Transverse colon (tissue), 4 donors: ENCODE results near the gene BLVRB. TPM values are rescaled to one million over a fixed set of nuclear protein-coding genes. Genes with fewer than 3 reads are reported as not detected.
"Not testable (repeated sequence)": the region's sequence is repeated elsewhere in the genome, so short reads cannot be mapped to it uniquely, and the experiment has no call there.

Source experiments
- DNase-seq: peaks from one replicate; pipeline ENCODE4 v3.0.0-alpha.2; 2019
- H3K27ac ChIP-seq, 4 donors: fragments of 200-600 bp; sonication (generic); 2 replicates each; pipeline ENCODE4 v1.5.1; 2016 to 2018; ENCODE audit warnings: inconsistent platforms in 4 of 4
- H3K27me3 ChIP-seq: fragments of 200-600 bp; sonication (generic); 2 replicates; pipeline ENCODE4 v1.5.1; 2017; ENCODE audit warnings: inconsistent platforms
- H3K36me3 ChIP-seq, 4 donors: fragments of 200-600 bp; sonication (generic); 2 replicates each; pipeline ENCODE4 v1.5.1; 2017 to 2019; ENCODE audit warnings: inconsistent platforms in 4 of 4
- H3K4me1 ChIP-seq, 4 donors: fragments of 200-600 bp; sonication (generic); 2 replicates each; pipeline ENCODE4 v1.5.1; 2017 to 2020; ENCODE audit warnings: inconsistent platforms in 4 of 4
- H3K4me3 ChIP-seq, 4 donors: fragments of 200-600 bp; sonication (generic); 1 replicate in 1 of 4; 2 replicates in 3 of 4; pipeline versions ENCODE4 v1.5.1 to v1.6.1; 2017 to 2019; ENCODE audit warnings: inconsistent platforms in 4 of 4
- H3K9me3 ChIP-seq, 2 donors: fragments of 200-600 bp; sonication (generic); 2 replicates each; pipeline ENCODE4 v1.5.1; 2017 to 2019; ENCODE audit warnings: inconsistent platforms in 2 of 2
- EP300 ChIP-seq: sonication (generic); formaldehyde crosslinking; IDR thresholded peaks from one replicate; pipeline ENCODE4 v1.6.1; 2017; ENCODE audit warnings: antibody characterized with exemption, low read depth
- POLR2A ChIP-seq: fragments of 450-650 bp; IDR thresholded peaks from one replicate; pipeline ENCODE4 v1.6.1; 2016; ENCODE audit warnings: antibody characterized with exemption, mild to moderate bottlenecking, moderate library complexity
- POLR2AphosphoS5 ChIP-seq, 3 donors: sonication (generic); formaldehyde crosslinking; IDR thresholded peaks; one replicate each; pipeline ENCODE4 v1.6.1; 2016; ENCODE audit warnings: antibody characterized with exemption in 3 of 3
- WGBS, 2 donors: methylation state at CpG; one replicate each; pipeline ENCODE4 v1.1.5; 2018; ENCODE audit warnings: low coverage in 1 of 2; 5-methylcytosine and 5-hydroxymethylcytosine counted together
- in situ Hi-C, 4 donors: fragments of 200-750 bp; cut with MboI; loops; one replicate each; pipeline versions ENCODE4 v1.15.0 to v1.15.1; 2017; ENCODE audit warnings: low sequenced_read_pairs in 3 of 4, low pct_ligation_motif_present in 1 of 4, low pct_unique_long_range_greater_than_20kb in 1 of 4
- intact Hi-C: fragments of 100-400 bp; cut with DNase I; formaldehyde crosslinking; loops from one replicate; pipeline ENCODE4 v1.15.1; 2023; ENCODE audit warnings: low total_unique reads
- total RNA-seq, 4 donors: library from RNA; depleted of rRNA; stranded (reverse); fragments of >200 nt; gene quantifications; one replicate each; pipeline ENCODE4 v1.1.0, GENCODE V29; 2016
- TF ChIP-seq, protein P1 (sequence below), 5 experiments: fragments of 200-600 bp in 3 of 5; fragments of 450-650 bp in 2 of 5; sonication (generic) in 3 of 5; IDR thresholded peaks; 1 replicate in 2 of 5; 2 replicates in 3 of 5; pipeline ENCODE4 v1.5.1; 2016 to 2017; ENCODE audit warnings: antibody characterized with exemption in 5 of 5, inconsistent platforms in 3 of 5, mild to moderate bottlenecking in 2 of 5, moderate library complexity in 1 of 5

Gene BLVRB
- total RNA-seq, 4 donors from 2014 or later: 81.5 to 193 (median 147) TPM

GRCh38 chr19:40502081-40502480 lies 36.5 kb upstream of the BLVRB start:
- in situ Hi-C loops (no loop called here), intact Hi-C loops (no loop called here)
- no peak overlapping the region for H3K4me3 ChIP-seq
- no peak for DNase-seq
- H3K9me3 ChIP-seq: no peaks in the 10 kb centered on the region
- H3K27ac ChIP-seq: no peak overlapping the region
- H3K4me1 ChIP-seq: no peaks in the 10 kb centered on the region
- no peaks in the 10 kb centered on the region for H3K36me3 ChIP-seq
- no peaks in the 10 kb centered on the region for H3K27me3 ChIP-seq
- TF ChIP-seq, protein P1, sequence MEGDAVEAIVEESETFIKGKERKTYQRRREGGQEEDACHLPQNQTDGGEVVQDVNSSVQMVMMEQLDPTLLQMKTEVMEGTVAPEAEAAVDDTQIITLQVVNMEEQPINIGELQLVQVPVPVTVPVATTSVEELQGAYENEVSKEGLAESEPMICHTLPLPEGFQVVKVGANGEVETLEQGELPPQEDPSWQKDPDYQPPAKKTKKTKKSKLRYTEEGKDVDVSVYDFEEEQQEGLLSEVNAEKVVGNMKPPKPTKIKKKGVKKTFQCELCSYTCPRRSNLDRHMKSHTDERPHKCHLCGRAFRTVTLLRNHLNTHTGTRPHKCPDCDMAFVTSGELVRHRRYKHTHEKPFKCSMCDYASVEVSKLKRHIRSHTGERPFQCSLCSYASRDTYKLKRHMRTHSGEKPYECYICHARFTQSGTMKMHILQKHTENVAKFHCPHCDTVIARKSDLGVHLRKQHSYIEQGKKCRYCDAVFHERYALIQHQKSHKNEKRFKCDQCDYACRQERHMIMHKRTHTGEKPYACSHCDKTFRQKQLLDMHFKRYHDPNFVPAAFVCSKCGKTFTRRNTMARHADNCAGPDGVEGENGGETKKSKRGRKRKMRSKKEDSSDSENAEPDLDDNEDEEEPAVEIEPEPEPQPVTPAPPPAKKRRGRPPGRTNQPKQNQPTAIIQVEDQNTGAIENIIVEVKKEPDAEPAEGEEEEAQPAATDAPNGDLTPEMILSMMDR (IDR thresholded peaks at IDR 0.05): no peak
- no peak for TF ChIP-seq EP300
- no peak for TF ChIP-seq POLR2A
- no peak for TF ChIP-seq POLR2AphosphoS5 (IDR thresholded peaks at IDR 0.05)
- WGBS, 2 donors: 72 to 80% methylated on average over 1 to 13 of the region's 13 CpGs

- 82 to 90% methylated on average over 4 of the region's 4 CpGs for WGBS, 2 donors
- Histone ChIP-seq H3K36me3 (no peaks in the 10 kb centered on the region), H3K4me3 (no peak overlapping the region), H3K9me3 (no peaks in the 10 kb centered on the region), H3K27me3 (no peaks in the 10 kb centered on the region), H3K4me1 (no peaks in the 10 kb centered on the region), H3K27ac (no peak overlapping the region)
- in situ Hi-C loops (no loop called here), intact Hi-C loops (no loop called here)
- TF ChIP-seq EP300: no peak
- no peak for DNase-seq
Observed at GRCh38 chr19:40501599-40501998, 36.1 kb upstream of the BLVRB start.

- in situ Hi-C loops, DNase-seq: not testable (repeated sequence)
- 81 to 89% methylated on average over 7 to 8 of the region's 8 CpGs for WGBS, 2 donors
Observed at GRCh38 chr19:40500678-40501530, 35.4 kb upstream of the BLVRB start.

DNA sequence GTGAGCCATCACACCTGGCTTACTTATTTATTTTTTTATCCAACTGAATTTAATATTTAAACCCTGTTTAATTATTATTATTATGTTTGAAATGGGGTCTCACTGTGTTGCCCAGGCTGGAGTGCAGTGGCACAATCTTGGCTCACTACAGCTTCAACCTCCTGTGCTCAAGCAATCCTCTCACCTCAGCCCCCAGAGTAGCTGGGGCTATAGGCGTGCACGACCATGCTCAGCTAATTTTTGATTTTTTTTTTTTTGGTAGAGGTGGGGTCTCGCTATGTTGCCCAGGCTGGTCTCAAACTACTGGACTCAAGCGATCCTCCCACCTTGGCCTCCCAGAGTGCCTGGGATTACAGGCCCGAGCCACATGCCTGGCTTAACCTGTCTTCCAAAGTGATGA lies 33.8 kb upstream of the BLVRB start:
- Histone ChIP-seq H3K27ac (no peak overlapping the region), H3K4me1 (no peaks in the 10 kb centered on the region), H3K9me3 (no peaks in the 10 kb centered on the region), H3K4me3 (no peak overlapping the region), H3K36me3 (no peaks in the 10 kb centered on the region), H3K27me3 (no peaks in the 10 kb centered on the region)
- no peak for DNase-seq
- intact Hi-C loops (no loop called here), in situ Hi-C loops (no loop called here)
- WGBS, 2 donors: 75 to 89% methylated on average over 2 to 5 of the region's 5 CpGs
- TF ChIP-seq, protein P1 (IDR thresholded peaks at IDR 0.05): no peak
- TF ChIP-seq POLR2AphosphoS5 (IDR thresholded peaks at IDR 0.05): no peak
- TF ChIP-seq POLR2A: no peak
- no peak for TF ChIP-seq EP300

More at GRCh38 chr19:40500678-40501530, 35.4 kb upstream of the BLVRB start:
- H3K27ac ChIP-seq, H3K4me1 ChIP-seq, H3K4me3 ChIP-seq, H3K9me3 ChIP-seq, H3K27me3 ChIP-seq, intact Hi-C loops, H3K36me3 ChIP-seq: not testable (repeated sequence)

DNA sequence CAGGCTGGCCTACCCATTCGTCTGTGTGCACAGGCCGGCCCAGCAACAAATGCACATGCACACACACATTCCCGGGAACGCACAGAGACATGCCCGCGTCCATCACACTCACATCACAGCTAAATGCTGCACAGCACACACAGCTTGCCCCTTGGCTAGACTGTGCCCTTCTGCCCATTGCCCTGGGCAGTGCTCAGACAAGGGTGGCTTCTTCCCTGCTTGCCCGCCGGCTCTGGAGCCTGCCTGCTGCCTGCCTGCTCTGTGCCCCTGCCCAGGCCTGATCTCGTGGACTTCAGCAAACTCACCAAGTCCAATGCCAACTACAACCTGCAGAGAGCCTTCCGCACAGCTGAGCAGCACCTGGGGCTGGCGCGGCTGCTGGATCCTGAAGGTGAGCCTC lies 31.7 kb upstream of the BLVRB start:
- no peaks in the 10 kb centered on the region for H3K9me3 ChIP-seq
- in situ Hi-C loops (no loop called here), intact Hi-C loops (no loop called here)
- 85% methylated on average over 12 of the region's 12 CpGs; no CpG with 5 or more reads in 1 of the 2 donors for WGBS, 2 donors
- no peak overlapping the region for H3K4me3 ChIP-seq
- H3K27me3 ChIP-seq: no peaks in the 10 kb centered on the region
- no peaks in the 10 kb centered on the region for H3K4me1 ChIP-seq
- H3K36me3 ChIP-seq: no peaks in the 10 kb centered on the region
- TF ChIP-seq, protein P1 (IDR thresholded peaks at IDR 0.05): no peak
- TF ChIP-seq POLR2AphosphoS5 (IDR thresholded peaks at IDR 0.05): no peak
- no peak for TF ChIP-seq POLR2A
- TF ChIP-seq EP300: no peak
- H3K27ac ChIP-seq: no peak overlapping the region
- no peak for DNase-seq
